Thyroid gland (tissue), 4 donors: ENCODE results near the gene NKTR.

Source experiments
- POLR2A ChIP-seq, 2 donors: fragments of 450-650 bp; IDR thresholded peaks; one replicate each; pipeline ENCODE4 v1.6.1; 2017; ENCODE audit warnings: antibody characterized with exemption in 2 of 2, mild to moderate bottlenecking in 2 of 2, moderate library complexity in 1 of 2
- TF ChIP-seq, protein P1 (sequence below), 6 experiments: fragments of 200-600 bp in 3 of 6; fragments of 450-650 bp in 3 of 6; sonication (generic) in 3 of 6; IDR thresholded peaks; one replicate each; pipeline ENCODE4 v1.5.1; 2016 to 2019; ENCODE audit warnings: antibody characterized with exemption in 6 of 6, mild to moderate bottlenecking in 2 of 6, inconsistent platforms in 1 of 6, moderate library complexity in 1 of 6

DNA sequence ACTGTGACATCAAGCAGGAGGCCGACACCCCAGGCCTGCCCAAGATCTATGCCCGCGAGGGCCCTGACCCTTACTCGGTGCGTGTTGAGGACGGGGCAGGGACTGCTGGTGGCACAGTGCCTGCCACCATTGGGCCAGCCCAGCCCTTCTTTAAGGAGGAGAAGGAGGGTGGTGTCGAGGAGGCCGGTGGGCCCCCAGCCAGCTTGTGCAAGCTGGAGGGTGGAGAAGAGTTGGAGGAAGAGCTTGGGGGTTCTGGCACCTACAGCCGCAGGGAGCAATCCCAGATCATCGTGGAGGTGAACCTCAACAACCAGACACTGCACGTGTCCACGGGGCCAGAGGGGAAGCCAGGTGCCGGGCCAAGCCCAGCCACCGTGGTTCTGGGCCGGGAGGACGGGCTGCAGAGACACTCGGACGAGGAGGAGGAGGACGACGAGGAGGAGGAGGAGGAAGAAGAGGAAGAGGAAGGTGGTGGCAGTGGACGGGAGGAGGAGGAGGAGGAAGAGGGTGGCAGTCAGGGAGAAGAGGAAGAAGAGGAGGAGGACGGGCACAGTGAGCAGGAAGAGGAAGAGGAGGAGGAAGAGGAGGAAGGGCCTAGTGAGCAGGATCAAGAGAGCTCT, 58.4 kb downstream of the NKTR start:
- TF ChIP-seq, protein P1, sequence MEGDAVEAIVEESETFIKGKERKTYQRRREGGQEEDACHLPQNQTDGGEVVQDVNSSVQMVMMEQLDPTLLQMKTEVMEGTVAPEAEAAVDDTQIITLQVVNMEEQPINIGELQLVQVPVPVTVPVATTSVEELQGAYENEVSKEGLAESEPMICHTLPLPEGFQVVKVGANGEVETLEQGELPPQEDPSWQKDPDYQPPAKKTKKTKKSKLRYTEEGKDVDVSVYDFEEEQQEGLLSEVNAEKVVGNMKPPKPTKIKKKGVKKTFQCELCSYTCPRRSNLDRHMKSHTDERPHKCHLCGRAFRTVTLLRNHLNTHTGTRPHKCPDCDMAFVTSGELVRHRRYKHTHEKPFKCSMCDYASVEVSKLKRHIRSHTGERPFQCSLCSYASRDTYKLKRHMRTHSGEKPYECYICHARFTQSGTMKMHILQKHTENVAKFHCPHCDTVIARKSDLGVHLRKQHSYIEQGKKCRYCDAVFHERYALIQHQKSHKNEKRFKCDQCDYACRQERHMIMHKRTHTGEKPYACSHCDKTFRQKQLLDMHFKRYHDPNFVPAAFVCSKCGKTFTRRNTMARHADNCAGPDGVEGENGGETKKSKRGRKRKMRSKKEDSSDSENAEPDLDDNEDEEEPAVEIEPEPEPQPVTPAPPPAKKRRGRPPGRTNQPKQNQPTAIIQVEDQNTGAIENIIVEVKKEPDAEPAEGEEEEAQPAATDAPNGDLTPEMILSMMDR (IDR thresholded peaks at IDR 0.05): no peak
- TF ChIP-seq POLR2A (IDR thresholded peaks at IDR 0.05): no peak
